ENCODE measurements around the gene RHBDL2. TPM values are rescaled to one million over a fixed set of nuclear protein-coding genes. Genes with fewer than 3 reads are reported as not detected.
A peak's percentile ranks its signal among the peaks of the same experiment; 100 is the strongest.

Gene RHBDL2
- total RNA-seq, 1 donor from 2014 or later: 0.32 TPM

DNA sequence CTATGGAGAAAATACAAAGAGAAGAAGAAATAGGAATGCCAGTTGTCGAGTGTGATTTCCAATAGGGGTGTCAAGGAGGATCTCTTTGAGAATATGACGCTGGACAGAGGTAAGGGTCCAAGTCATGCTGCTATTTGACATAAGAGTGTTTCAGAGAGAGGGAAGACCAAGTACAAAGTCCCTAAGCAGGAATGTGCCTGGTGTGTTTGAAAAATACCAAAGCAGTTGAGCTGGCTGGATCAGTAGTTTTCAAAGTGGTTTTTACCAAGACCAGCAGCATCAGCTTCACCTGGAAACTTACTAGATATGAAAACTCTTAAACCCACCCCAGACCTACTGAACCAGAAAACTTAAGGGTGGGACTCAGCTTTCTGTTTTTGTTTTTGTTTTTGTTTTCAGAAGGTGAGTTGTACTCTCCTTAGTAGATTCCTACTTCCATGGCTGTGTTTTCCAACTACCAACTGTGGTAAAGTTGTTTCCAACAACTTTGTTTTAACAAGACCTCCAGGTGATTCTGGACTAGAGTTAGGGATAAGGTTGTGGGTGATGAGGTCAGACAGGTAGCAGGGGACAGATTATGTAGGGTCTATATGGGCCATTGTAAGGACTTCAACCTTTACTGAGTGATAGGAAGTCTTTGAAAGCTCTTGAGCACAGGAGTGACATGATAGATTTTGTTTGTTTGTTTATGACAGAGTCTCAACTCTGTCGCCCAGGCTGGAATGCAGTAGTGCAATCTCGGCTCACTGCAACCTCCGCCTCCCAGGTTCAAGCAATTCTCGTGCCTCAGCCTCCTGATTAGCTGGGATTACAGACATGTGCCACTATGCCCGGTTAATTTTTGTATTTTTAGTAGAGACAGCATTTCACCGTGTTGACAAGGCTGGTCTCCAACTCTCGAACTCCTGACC is 53.0 kb downstream of the RHBDL2 start:
- H3K27me3 ChIP-seq (ENCODE audit: low read depth): no peaks in the 10 kb centered on the region
- no peak for ATAC-seq
- no peaks in the 10 kb centered on the region for H3K36me3 ChIP-seq
- TF ChIP-seq, protein P1, sequence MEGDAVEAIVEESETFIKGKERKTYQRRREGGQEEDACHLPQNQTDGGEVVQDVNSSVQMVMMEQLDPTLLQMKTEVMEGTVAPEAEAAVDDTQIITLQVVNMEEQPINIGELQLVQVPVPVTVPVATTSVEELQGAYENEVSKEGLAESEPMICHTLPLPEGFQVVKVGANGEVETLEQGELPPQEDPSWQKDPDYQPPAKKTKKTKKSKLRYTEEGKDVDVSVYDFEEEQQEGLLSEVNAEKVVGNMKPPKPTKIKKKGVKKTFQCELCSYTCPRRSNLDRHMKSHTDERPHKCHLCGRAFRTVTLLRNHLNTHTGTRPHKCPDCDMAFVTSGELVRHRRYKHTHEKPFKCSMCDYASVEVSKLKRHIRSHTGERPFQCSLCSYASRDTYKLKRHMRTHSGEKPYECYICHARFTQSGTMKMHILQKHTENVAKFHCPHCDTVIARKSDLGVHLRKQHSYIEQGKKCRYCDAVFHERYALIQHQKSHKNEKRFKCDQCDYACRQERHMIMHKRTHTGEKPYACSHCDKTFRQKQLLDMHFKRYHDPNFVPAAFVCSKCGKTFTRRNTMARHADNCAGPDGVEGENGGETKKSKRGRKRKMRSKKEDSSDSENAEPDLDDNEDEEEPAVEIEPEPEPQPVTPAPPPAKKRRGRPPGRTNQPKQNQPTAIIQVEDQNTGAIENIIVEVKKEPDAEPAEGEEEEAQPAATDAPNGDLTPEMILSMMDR (IDR thresholded peaks at IDR 0.05): no peak
- DNase-seq: no peak
- no peaks in the 10 kb centered on the region for H3K4me1 ChIP-seq
- intact Hi-C loops (cut with DNase I): no loop called here
- H3K4me3 ChIP-seq: no peak overlapping the region
- H3K9me3 ChIP-seq: no peaks in the 10 kb centered on the region
- no peak overlapping the region for H3K27ac ChIP-seq

DNA sequence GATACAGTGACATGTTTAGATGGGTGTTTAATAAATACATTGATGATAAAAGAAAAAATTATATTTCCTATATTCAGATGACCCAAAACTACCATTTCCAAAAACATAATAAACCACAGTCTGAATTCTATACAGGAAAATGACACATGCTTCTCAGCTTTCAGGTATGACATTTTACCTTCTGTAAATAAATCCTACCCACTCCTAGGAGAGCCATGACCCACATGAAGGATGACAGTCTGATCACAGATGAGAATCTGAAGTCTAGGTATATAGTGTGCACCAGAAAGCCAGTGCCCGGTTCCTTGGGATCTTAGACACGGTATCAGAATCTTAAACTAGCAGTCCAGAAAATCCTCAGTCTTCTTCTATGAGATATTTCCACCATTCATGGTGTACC is 56.5 kb downstream of the RHBDL2 start:
- Histone ChIP-seq H3K27ac (no peak overlapping the region), H3K4me3 (no peak overlapping the region), H3K36me3 (no peaks in the 10 kb centered on the region), H3K27me3 (ENCODE audit: low read depth) (no peaks in the 10 kb centered on the region), H3K9me3 (no peaks in the 10 kb centered on the region), H3K4me1 (no peaks in the 10 kb centered on the region)
- no peak for DNase-seq
- ATAC-seq: no peak
- TF ChIP-seq, protein P1 (IDR thresholded peaks at IDR 0.05): no peak
- intact Hi-C loops (cut with DNase I): no loop called here

DNA sequence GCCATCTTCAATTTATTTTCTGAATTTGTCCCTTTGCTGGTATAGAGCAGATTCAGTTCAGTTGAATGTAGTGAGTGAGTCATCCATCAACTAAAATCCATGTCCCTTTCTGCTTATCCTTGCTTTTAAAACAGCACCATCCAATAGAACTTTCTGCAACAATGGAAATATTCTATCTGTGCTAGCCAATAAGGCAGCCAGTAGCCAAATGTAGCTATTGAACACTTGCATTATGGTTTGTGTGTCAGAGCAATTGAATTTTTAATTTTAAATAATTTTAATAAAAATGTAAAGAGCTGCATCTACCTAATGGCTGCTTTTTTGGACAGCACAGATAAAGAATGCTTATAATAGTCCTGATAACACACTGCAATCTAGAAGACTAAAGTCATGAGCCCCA is 60.1 kb downstream of the RHBDL2 start, which contains the start of gene GJA9:
Gene GJA9, minus strand, starts transcription at position 101 of the 400 bp plus-strand sequence. CDS start 5,489 bp downstream, outside the sequence.
- Histone ChIP-seq H3K27me3 (ENCODE audit: low read depth) (no peaks in the 10 kb centered on the region), H3K36me3 (no peaks in the 10 kb centered on the region), H3K27ac (no peak within 1 kb of the TSS), H3K4me1 (no peaks in the 10 kb centered on the region), H3K9me3 (no peaks in the 10 kb centered on the region), H3K4me3 (no peak within 1 kb of the TSS)
- intact Hi-C loops (cut with DNase I): no loop called here
- ATAC-seq (no peak), DNase-seq (no peak)
- TF ChIP-seq, protein P1 (IDR thresholded peaks at IDR 0.05): no peak

DNA sequence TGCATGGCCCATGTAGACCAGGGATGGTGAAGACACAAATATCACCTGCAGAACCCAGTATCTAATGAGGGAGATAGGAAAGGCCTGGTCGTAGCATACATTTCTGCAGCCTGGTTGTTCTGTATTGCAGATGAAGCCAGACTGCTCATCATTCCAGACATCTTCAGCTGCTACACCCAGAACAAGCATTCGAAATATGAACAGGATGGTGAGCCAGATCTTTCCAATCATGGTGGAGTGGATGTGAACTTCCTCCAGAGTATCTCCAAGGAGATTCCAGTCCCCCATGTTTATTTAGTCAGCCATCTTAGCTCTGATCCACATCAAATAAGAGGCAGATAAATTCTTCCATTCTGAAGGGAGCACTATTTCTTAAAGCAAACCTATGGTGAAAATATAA is 65.8 kb downstream of the RHBDL2 start:
- no peaks in the 10 kb centered on the region for H3K9me3 ChIP-seq
- H3K27me3 ChIP-seq (ENCODE audit: low read depth): no peaks in the 10 kb centered on the region
- no peak overlapping the region for H3K4me3 ChIP-seq
- ATAC-seq (no peak), DNase-seq (no peak)
- no peak overlapping the region for H3K27ac ChIP-seq
- intact Hi-C loops (cut with DNase I): no loop called here
- H3K4me1 ChIP-seq: peaks cover 18% of the 10 kb centered on the region
- TF ChIP-seq, protein P1 (IDR thresholded peaks at IDR 0.05): no peak
- H3K36me3 ChIP-seq: no peaks in the 10 kb centered on the region

DNA sequence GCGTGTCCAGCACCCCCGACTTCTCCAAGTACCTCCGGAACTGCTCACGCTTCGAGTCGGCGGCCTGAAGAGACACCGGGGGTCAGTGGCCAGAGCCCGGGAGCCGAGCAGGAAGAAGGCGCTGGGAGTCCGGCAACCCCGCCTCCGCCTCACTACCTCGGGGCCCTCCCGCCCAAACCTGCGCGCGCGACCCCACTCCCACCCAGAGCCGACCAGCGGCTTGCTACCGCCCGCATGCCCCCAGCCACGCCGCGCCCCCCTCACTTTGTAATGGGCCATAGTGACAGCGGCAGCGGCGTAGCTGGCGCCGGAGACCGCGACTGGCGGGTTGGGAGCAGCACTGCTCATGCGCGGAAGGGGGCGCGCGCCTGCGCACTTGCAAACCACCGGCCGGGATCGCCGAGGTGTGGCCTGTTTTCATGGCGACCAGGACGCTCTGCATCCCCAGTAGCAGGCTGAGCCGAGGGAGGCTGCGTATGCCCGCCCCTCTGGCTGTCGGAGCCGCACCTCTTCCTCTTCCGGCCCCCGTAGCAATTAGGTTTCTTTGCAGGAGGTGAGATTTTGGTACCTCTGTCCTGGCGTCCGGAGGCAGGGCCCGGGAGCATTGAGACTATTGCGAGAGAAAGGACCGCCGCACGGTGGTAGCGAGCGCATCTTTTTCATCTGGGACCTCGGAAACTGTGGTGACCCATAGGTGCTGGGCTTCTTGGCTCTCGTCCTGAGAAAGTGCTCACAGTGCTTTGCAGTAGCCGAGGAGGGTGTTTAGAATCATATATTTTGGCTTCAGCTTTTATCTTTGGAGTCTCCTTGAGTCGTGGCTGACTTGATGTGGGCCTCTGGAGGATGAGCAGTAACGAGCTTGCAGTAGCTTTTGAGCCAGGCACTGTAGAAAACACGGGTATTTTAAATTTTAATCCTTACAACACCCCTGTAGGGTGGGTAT is 68.3 kb downstream of the RHBDL2 start, which contains the start of gene MYCBP:
Gene MYCBP, minus strand, starts transcription at position 322 of the 943 bp plus-strand sequence. Its CDS starts 43 bp downstream, at position 279.
- intact Hi-C loops (cut with DNase I): no loop called here
- ATAC-seq: peak; percentile 100
- Histone ChIP-seq H3K4me1 (peaks cover 18% of the 10 kb centered on the region), H3K27ac (peak within 1 kb of the TSS; percentile 76), H3K27me3 (ENCODE audit: low read depth) (no peaks in the 10 kb centered on the region), H3K36me3 (no peaks in the 10 kb centered on the region), H3K9me3 (no peaks in the 10 kb centered on the region), H3K4me3 (peak within 1 kb of the TSS; percentile 89)
- peak; percentile 98 for DNase-seq
- TF ChIP-seq, protein P1 (IDR thresholded peaks at IDR 0.05): peak; percentile 39
